Stimulated activated CD8-positive, alpha-beta memory T cell treated with anti-CD3 and anti-CD28 coated beads, Interleukin-12 subunit alpha, Interleukin-12 subunit beta, amount 100 ng/mL, for 24 hours (primary cell): ENCODE data around the gene FDPS.

Experiments used
- DNase-seq: peaks from one replicate; pipeline ENCODE4 v3.0.0-alpha.2; 2020; ENCODE audit errors: extremely low read depth

The FDPS gene

DNA sequence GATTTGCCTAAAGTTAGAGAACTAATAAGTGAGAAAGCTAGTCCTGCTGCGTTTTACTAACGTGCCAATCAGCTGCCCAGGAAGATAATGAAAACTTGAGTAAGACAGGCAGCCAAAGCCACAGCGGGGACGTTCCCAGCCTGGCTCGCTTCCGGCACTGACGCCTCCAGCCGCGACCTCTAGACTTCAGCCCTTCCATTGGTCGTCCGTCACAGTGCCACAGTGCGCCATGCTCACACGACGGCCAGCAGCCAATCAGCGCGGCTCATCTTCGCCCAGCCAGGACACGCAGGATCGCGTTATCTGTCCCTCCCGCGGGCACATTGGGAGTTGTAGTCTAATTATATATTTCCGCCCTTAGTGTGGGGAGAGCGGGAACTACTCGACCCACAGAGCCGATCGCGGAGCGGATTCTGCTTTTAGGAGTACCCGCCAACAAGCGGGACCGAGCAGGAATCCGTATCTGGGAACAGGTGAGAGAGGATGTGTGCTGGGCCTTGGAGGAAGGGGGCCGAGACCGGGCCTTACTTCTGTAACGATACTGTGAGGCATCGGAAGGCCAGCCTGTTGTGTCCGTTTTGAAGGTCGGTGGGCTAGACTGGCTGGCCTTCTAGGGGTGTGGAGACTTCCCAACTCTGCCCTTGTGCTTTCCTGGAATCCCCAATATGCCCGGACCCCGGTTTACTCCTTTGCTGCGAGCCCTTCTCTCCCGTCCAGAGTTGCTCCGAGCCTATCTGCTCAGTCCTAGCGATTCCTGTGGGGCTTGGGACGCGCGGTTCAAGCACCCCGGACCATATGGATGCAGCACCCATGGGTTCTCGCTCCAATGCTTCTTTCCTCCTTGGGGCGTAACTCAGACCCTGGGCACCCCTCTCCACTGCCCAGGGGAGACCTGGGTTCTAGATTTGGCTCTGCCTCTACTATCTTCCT is at the start of gene FDPS:
Gene FDPS, plus strand, starts transcription at position 374 of the 930 bp plus-strand sequence. CDS start 924 bp downstream, outside the sequence.
- DNase-seq, result peak; percentile 92

DNA sequence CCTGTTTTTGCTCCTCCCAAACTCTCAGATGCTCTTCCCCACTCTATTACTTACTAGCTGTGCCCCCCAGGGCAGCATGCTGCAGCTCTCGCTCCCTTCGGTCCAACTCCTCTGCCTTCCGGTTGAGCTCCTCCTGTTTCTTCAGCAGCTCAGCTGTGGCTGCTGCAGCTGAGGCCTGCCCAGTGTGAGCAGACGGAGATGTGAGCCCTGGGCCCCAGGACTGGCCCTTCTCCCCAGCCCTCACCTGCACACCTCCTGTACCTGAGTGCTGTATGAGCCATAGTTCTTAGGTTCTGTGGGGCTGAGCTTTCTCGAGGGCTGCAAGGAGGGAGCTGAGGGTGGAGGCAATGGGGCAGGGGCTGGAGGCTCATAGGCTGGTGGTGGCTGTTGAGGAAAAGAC is 48.4 kb upstream of the FDPS start:
- no peak for DNase-seq

- DNase-seq, result no peak
Observed at GRCh38 chr1:155261493-155261851, 47.2 kb upstream of the FDPS start.

DNA sequence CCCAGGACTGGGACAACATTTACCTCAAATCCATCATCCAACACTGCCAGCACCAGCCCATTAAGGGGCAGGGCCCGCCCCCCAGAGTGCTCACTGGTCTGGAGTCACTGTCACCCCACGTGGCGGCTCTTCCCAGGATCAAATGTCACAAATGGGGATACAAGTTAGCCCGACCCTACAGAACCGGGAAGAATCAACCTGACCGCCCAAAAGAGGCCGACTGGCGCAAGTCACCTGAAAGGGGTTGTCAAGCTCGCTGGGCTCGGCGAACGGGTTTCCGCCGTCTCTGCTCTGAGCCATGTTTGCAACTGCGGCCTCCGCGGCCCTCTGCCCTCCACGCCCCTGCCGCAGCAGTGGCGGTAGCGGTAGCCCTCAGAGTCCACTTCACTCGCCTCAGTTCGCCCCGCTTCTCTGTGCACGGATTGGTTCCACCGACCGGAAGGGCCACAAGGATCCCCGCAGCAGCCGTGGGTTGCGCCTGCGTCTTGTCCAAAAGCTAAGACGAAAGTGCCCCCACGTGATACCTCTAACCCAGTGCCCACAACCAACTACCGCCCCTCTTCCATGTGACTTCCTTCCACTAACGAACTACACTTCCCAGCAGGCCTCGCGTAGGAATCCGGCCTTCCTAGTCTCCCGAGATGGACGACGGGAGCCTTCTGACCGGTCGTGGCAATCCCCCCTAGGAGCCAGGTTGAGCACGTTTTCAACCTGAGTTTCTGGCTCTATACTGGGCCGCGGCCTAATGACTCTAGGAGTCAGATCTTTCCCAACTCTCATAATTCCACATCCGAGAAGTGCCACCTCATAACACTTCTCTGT is 46.6 kb upstream of the FDPS start, which contains the start of gene SCAMP3:
Gene SCAMP3, minus strand, starts transcription at position 509 of the 822 bp plus-strand sequence. Its CDS starts 209 bp downstream, at position 300.
- DNase-seq, result peak; percentile 76

- no peak for DNase-seq
Observed at GRCh38 chr1:155263067-155263466, 45.6 kb upstream of the FDPS start.

DNA sequence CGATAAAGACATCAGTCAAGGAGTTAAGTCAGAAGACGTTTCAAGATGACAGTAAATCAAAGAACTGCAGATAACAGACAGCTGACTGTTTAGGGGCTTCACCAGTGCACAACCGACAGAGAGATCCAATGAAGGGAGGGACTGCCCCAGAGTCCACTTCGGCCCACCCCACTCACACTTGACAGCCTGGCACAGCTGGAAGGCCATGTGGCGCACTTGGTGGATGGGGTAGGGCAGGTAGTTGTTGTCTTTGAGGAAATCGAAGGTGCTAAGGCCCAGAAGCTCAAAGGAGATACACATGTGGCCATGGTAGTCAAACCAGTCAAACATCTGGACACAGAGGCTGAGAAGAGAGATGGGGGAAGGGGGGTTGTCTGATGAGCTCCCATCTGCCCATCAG is 42.1 kb upstream of the FDPS start:
- DNase-seq, result no peak

DNA sequence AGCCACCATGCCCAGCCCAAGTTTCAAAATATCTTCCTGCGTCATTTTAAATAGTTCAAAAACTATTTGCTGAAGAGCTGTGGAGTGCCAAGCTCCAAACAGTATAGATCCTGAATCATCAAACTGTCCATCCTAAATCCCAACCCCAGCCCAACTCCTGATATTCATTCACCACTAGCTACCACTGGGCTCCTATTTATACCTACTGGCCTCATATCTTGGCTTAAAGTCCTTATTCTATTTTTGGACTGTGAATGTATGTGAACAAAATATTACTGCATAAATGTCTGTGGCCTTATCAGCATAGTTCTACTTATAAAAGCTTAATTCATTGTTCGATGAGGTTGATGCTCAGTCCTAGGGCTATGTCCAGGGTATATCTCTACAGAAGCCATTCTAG is 41.3 kb upstream of the FDPS start:
- no peak for DNase-seq

DNA sequence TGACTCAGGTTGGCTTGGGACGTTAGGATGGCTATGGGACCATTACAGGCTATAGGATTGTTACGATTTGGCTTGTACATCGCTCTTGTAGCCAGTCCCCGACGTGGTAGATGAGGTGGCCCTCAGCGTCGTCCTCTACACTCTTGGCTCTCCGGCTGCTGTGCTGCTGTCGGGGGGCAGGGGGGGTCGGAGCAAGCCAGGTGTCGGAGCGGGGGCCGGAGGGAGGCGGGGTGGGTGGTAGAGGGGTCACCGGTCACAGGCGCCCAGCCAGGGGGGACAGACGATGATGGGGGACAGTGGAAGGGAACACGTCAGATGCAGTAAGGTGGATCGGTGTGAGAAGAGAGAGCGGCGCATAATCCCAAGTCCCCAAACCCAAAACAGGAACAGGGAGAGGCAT is 40.0 kb upstream of the FDPS start:
- DNase-seq, result no peak

- no peak for DNase-seq
Observed at GRCh38 chr1:155269381-155269780, 39.3 kb upstream of the FDPS start.

DNA sequence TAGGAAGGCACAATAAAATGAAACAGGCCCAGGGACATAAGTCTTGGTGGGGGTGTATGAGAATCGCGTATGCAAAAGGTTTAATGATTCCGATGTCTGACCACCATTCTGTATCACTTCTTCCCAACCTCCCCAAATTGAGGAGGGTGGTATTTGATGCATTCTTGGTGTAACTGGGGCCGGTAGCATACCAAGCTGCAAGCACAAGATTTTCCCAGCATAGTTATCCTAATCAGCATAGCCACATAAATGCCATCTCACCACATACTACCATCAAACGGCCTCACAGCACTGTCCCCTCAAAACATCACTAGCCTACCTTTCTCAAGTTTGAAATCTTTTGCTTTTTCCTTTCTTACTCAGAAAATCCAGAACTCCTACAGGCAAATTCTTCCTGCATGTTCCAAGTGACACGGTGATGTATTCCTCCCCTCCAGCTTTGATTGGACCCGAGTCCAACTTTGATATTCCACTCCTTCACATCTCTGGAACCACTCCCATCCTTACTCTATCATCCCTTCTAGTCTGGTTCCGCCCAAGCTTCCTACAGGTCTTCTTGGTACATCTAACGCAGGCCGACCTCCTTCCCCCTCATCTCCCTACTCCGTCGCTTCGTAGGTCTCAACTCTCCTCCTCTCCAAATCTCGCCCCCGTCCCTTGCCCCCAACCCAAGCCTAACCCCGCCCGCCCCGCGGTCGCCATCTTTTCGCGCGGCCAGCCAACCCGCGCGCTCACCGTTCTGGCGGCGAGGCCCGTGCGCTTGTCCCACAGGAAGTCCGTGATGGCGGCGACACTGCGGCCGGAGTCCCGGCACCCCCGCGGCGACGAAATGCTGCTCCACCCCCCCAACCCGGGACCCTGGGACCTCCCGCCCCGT is 36.0 kb upstream of the FDPS start:
- no peak for DNase-seq

- peak; percentile 97 for DNase-seq
Observed at GRCh38 chr1:155273343-155274245, 35.1 kb upstream of the FDPS start, which contains the start of gene CLK2. TSS of gene CLK2 (minus strand) at chr1:155273504. CDS start at chr1:155270977, 2,527 bp downstream.

DNA sequence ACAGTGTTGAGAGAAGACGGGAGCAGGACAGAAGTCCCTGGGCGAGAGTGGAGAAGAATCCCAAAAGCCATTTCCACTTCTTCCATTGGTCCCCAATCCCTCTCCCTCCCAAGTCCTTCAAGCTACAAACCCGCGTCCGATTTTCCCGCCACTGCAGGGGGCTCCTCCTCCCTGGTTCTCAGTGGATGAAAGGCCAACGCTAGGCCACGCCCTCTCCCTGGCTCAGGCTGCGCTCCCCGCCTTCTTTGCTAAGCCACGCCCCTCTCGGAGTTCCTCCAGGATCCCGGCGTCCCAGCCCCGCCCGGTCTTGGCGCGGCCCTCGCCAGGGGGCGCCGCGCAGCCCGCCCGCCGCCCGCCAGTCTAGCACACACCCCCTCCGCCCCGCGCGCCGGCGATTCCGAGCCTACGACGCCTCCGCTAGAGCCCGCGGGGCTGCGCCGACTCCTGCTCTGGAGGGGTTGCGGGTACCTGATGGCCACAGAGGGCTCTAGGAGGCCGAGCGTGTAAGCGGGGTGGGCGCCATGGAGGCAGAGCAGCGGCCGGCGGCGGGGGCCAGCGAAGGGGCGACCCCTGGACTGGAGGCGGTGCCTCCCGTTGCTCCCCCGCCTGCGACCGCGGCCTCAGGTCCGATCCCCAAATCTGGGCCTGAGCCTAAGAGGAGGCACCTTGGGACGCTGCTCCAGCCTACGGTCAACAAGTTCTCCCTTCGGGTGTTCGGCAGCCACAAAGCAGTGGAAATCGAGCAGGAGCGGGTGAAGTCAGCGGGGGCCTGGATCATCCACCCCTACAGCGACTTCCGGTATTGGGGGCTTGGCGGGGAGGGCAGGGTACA is 31.4 kb upstream of the FDPS start, which contains the start of gene HCN3:
Gene HCN3, plus strand, starts transcription at position 394 of the 832 bp plus-strand sequence. Its CDS starts 128 bp downstream, at position 522.
- DNase-seq, result peak; percentile 88

- DNase-seq, result peak; percentile 36
Observed at GRCh38 chr1:155277902-155278688, 30.6 kb upstream of the FDPS start.

- DNase-seq, result no peak
Observed at GRCh38 chr1:155278689-155279160, 29.9 kb upstream of the FDPS start.

- DNase-seq, result no peak
Observed at GRCh38 chr1:155279268-155279667, 29.4 kb upstream of the FDPS start.

GRCh38 chr1:155282488-155283091 is 26.1 kb upstream of the FDPS start:
- DNase-seq, result no peak

DNA sequence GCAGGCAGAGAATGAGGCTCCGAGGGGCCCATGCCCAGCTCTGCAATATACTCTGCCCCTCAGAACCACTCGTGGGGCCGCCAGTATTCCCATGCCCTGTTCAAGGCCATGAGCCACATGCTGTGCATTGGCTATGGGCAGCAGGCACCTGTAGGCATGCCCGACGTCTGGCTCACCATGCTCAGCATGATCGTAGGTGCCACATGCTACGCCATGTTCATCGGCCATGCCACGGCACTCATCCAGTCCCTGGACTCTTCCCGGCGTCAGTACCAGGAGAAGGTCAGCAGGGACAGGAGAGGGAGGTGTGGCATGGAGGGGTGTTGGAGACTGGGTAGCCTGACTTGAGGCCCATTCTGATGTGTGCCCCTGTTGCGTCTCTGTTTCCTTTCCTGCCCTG is 24.2 kb upstream of the FDPS start:
- no peak for DNase-seq

GRCh38 chr1:155285063-155285462 is 23.6 kb upstream of the FDPS start:
- DNase-seq, result no peak
